Keratinocyte (primary cell): ENCODE data around the gene TRPM1. TPM values are rescaled to one million over a fixed set of nuclear protein-coding genes. Genes with fewer than 3 reads are reported as not detected.

Source experiments
- DNase-seq: peaks from one replicate; pipeline ENCODE4 v3.0.0-alpha.2; 2011; ENCODE audit warnings: low read depth, missing footprints, low spot score
- FAIRE-seq: peaks from 2 replicates; lab custom pipeline; 2011; peaks lifted over from hg19 to GRCh38; lab: Jason Lieb, UNC
- H2AFZ ChIP-seq: 2 replicates; pipeline ENCODE4 v1.6.0; 2012; ENCODE audit warnings: low read length, control low read depth, inconsistent platforms; ENCODE audit not compliant: control insufficient read depth
- H3K27ac ChIP-seq: 2 replicates; pipeline ENCODE4 v1.5.1; 2011; ENCODE audit warnings: low read length; ENCODE audit not compliant: control insufficient read depth, insufficient read depth
- H3K27me3 ChIP-seq: 3 replicates; pipeline ENCODE4 v1.6.0; 2011; ENCODE audit warnings: low read length; ENCODE audit not compliant: control insufficient read depth, insufficient read depth; ENCODE audit errors: extremely low read depth
- H3K36me3 ChIP-seq, 2 experiments: 2 replicates in 1 of 2; 3 replicates in 1 of 2; pipeline ENCODE4 v1.5.1; 2011; ENCODE audit warnings: low read length in 2 of 2, mild to moderate bottlenecking in 1 of 2; ENCODE audit not compliant: control insufficient read depth in 2 of 2, insufficient read depth in 2 of 2; ENCODE audit errors: extremely low read depth in 1 of 2
- H3K4me1 ChIP-seq: 3 replicates; pipeline ENCODE4 v1.5.1; 2011; ENCODE audit warnings: low read length; ENCODE audit not compliant: control insufficient read depth, insufficient read depth; ENCODE audit errors: extremely low read depth
- H3K4me2 ChIP-seq: 3 replicates; pipeline ENCODE4 v1.6.0; 2011; ENCODE audit warnings: low read depth, low read length; ENCODE audit not compliant: control insufficient read depth, insufficient read depth; ENCODE audit errors: extremely low read depth
- H3K4me3 ChIP-seq, 3 experiments: fragments of 200-600 bp in 1 of 3; sonication (generic) in 1 of 3; 2 replicates in 2 of 3; 3 replicates in 1 of 3; pipeline ENCODE4 v1.5.1; 2011 to 2016; ENCODE audit warnings: low read length in 3 of 3, mild to moderate bottlenecking in 3 of 3, control low read depth in 2 of 3, inconsistent platforms in 1 of 3, low read depth in 1 of 3, mixed read lengths in 1 of 3, mixed run types in 1 of 3, moderate library complexity in 1 of 3; ENCODE audit not compliant: control insufficient read depth in 2 of 3, insufficient read depth in 2 of 3; ENCODE audit errors: extremely low read depth in 1 of 3
- H3K79me2 ChIP-seq: 2 replicates; pipeline ENCODE4 v1.6.0; 2012; ENCODE audit warnings: low read length; ENCODE audit not compliant: control insufficient read depth, insufficient read depth
- H3K9ac ChIP-seq: 3 replicates; pipeline ENCODE4 v1.6.0; 2011; ENCODE audit warnings: low read length; ENCODE audit not compliant: control insufficient read depth, insufficient read depth; ENCODE audit errors: extremely low read depth
- H3K9me1 ChIP-seq: 3 replicates; pipeline ENCODE4 v1.6.0; 2011; ENCODE audit warnings: low read length; ENCODE audit not compliant: control insufficient read depth, insufficient read depth; ENCODE audit errors: extremely low read depth
- H3K9me3 ChIP-seq: 2 replicates; pipeline ENCODE4 v1.5.1; 2012; ENCODE audit warnings: low read depth, low read length; ENCODE audit not compliant: control insufficient read depth
- H4K20me1 ChIP-seq: 3 replicates; pipeline ENCODE4 v1.6.0; 2011; ENCODE audit warnings: low read length; ENCODE audit not compliant: control insufficient read depth, insufficient read depth; ENCODE audit errors: extremely low read depth
- EZH2 ChIP-seq: IDR thresholded peaks from one replicate; pipeline ENCODE4 v1.6.1; 2012; ENCODE audit warnings: inconsistent platforms, mild to moderate bottlenecking, low read length, moderate library complexity
- dilution Hi-C: fragments of 300-500 bp; cut with MboI; formaldehyde crosslinking; loops from one replicate; pipeline ENCODE4 v1.7.0; 2020; ENCODE audit warnings: low sequenced_read_pairs; ENCODE audit not compliant: extremely low pct_ligation_motif_present
- polyA plus RNA-seq, 5 experiments: library from polyadenylated mRNA; depleted of rRNA in 3 of 5; stranded (reverse) in 3 of 5; stranded (forward) in 1 of 5; unstranded in 1 of 5; fragments of >200 nt; gene quantifications; 1 replicate in 1 of 5; 2 replicates in 3 of 5; 3 replicates in 1 of 5; pipeline versions ENCODE4 v1.2.1 to v1.2.3, GENCODE V29; 2011 to 2012; ENCODE audit warnings: missing spikeins in 2 of 5, low read depth in 1 of 5, low replicate concordance in 1 of 5
- TF ChIP-seq, protein P1 (sequence below), 3 experiments: IDR thresholded peaks in 1 of 3; conservative IDR thresholded peaks in 1 of 3; optimal IDR thresholded peaks in 1 of 3; 2 replicates in 2 of 3; 3 replicates in 1 of 3; pipeline versions ENCODE3 to v1.5.1; 2011; ENCODE audit warnings: low read length in 3 of 3, mild to moderate bottlenecking in 3 of 3, moderate library complexity in 2 of 3, control low read depth in 1 of 3, inconsistent platforms in 1 of 3; ENCODE audit not compliant: insufficient read depth in 2 of 3; ENCODE audit errors: extremely low read depth in 1 of 3

The TRPM1 gene
- polyA plus RNA-seq, 1 donor (not counting 4 experiments of a cell fraction or from before 2014, with no cell fraction given) = 0.17 TPM

DNA sequence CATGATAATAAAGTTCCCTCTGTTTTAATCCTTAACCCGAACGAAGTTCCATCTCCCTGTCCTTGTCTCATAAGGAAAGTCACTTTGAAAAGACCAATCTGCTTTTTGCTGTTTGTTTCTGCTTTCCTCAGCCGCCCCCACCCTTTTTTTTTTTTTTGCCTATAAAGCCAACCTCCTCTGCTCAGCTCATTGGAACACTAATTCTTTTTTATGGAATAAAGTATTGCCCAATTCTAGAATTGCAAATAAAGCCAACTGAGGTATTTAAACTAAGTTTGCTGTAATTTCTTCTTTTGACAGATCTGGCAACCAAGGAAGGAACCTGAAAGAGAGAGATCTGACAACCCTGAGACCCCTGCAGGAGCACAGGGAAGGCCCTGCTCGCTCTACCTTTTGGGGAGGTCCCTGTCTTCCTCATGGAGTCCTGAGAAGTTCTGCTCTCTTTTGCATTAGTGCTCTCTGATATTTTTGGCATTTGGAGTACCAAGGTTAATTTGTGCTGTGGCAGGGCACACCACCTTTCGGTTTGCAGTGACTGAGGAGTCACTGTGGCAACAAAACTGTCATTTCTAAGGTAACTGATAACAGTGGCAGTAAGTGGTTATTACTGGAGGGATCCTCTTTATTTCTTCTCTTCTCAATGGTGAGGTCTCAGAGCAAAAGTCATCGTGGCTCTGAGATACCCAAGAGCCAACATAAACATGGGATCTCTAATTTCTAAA, 35.2 kb upstream of the TRPM1 start:
- H3K27ac ChIP-seq = no peak overlapping the region
- H3K9ac ChIP-seq = no peak overlapping the region
- no peaks in the 10 kb centered on the region for H3K4me1 ChIP-seq
- no peak overlapping the region for H3K4me3 ChIP-seq
- dilution Hi-C loops = no loop called here
- H3K9me1 ChIP-seq = no peaks in the 10 kb centered on the region
- H3K27me3 ChIP-seq = no peaks in the 10 kb centered on the region
- no peaks in the 10 kb centered on the region for H3K79me2 ChIP-seq
- H3K4me2 ChIP-seq = no peak overlapping the region
- TF ChIP-seq EZH2 = no peak
- H4K20me1 ChIP-seq = no peaks in the 10 kb centered on the region
- no peaks in the 10 kb centered on the region for H3K9me3 ChIP-seq
- no peaks in the 10 kb centered on the region for H3K36me3 ChIP-seq
- no peak overlapping the region for H2AFZ ChIP-seq
- FAIRE-seq = no peak
- no peak for DNase-seq

DNA sequence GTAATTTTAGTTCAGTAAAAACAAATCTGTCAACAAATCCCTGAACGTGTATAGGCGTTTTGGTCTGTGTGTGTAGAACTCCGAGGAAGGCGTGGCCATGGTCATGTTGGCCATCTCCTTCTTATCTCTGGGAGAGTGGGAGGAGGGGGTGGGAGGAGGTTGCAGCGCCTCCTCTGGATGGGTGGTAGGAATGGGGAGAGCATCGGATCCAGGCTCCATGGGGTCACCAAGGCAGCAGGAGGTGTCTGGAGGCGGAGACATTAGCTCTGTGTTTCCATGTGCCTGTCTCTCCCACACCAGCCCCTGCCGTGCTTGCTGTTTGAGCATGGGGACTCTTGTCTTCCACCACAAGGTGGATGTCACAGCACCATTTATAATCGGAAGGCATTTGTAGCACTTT, 34.5 kb upstream of the TRPM1 start:
- no peaks in the 10 kb centered on the region for H3K4me1 ChIP-seq
- H3K9me1 ChIP-seq = no peaks in the 10 kb centered on the region
- no peaks in the 10 kb centered on the region for H3K36me3 ChIP-seq
- H3K9ac ChIP-seq = no peak overlapping the region
- dilution Hi-C loops = no loop called here
- H3K79me2 ChIP-seq = no peaks in the 10 kb centered on the region
- no peak overlapping the region for H3K4me3 ChIP-seq
- H3K27me3 ChIP-seq = no peaks in the 10 kb centered on the region
- no peak overlapping the region for H3K27ac ChIP-seq
- TF ChIP-seq, protein P1, sequence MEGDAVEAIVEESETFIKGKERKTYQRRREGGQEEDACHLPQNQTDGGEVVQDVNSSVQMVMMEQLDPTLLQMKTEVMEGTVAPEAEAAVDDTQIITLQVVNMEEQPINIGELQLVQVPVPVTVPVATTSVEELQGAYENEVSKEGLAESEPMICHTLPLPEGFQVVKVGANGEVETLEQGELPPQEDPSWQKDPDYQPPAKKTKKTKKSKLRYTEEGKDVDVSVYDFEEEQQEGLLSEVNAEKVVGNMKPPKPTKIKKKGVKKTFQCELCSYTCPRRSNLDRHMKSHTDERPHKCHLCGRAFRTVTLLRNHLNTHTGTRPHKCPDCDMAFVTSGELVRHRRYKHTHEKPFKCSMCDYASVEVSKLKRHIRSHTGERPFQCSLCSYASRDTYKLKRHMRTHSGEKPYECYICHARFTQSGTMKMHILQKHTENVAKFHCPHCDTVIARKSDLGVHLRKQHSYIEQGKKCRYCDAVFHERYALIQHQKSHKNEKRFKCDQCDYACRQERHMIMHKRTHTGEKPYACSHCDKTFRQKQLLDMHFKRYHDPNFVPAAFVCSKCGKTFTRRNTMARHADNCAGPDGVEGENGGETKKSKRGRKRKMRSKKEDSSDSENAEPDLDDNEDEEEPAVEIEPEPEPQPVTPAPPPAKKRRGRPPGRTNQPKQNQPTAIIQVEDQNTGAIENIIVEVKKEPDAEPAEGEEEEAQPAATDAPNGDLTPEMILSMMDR (optimal IDR thresholded peaks at IDR 0.05 in 1 of 3, IDR thresholded peaks at IDR 0.05 in 1 of 3, conservative IDR thresholded peaks at IDR 0.05 in 1 of 3; ENCODE audit: extremely low read depth in 1 of 3, insufficient read depth in 2 of 3, low read length in 3 of 3) = no peak
- no peak for TF ChIP-seq EZH2
- no peak for DNase-seq
- H3K4me2 ChIP-seq = no peak overlapping the region
- no peak overlapping the region for H2AFZ ChIP-seq
- FAIRE-seq = no peak
- H4K20me1 ChIP-seq = no peaks in the 10 kb centered on the region
- H3K9me3 ChIP-seq = no peaks in the 10 kb centered on the region

DNA sequence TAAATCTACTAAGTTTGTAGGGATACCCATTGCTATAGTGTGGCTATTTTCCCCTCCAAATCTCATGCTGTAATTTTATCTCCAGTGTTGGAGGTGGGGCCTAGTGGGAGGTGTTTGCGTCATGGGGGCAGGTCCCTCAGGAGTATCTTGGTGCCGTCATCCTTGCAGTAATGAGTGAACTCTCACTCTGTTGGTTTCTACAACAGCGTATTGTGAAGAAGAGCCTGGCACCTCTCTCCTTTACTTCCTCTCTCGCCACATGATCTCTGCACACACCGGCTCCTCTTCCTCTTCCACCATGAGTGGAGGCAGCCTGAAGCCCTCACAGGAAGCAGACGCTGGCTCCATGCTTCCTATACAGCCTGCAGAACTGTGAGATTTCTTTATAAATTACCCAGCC, 34.0 kb upstream of the TRPM1 start:
- TF ChIP-seq, protein P1 (optimal IDR thresholded peaks at IDR 0.05 in 1 of 3, IDR thresholded peaks at IDR 0.05 in 1 of 3, conservative IDR thresholded peaks at IDR 0.05 in 1 of 3; ENCODE audit: extremely low read depth in 1 of 3, insufficient read depth in 2 of 3, low read length in 3 of 3) = no peak
- no peak for TF ChIP-seq EZH2
- no peaks in the 10 kb centered on the region for H3K9me3 ChIP-seq
- no peaks in the 10 kb centered on the region for H3K79me2 ChIP-seq
- H3K27ac ChIP-seq = no peak overlapping the region
- no peaks in the 10 kb centered on the region for H3K9me1 ChIP-seq
- FAIRE-seq = no peak
- no peak overlapping the region for H2AFZ ChIP-seq
- H3K4me2 ChIP-seq = no peak overlapping the region
- dilution Hi-C loops = no loop called here
- no peaks in the 10 kb centered on the region for H3K4me1 ChIP-seq
- H3K36me3 ChIP-seq = no peaks in the 10 kb centered on the region
- no peak overlapping the region for H3K9ac ChIP-seq
- no peaks in the 10 kb centered on the region for H4K20me1 ChIP-seq
- no peak overlapping the region for H3K4me3 ChIP-seq
- no peak for DNase-seq
- no peaks in the 10 kb centered on the region for H3K27me3 ChIP-seq
